ENCODE measurements around the gene PROM1.

The PROM1 gene

GRCh38 chr4:16000708-16001483, 82.9 kb downstream of the PROM1 start:
- Mint-ChIP-seq H3K36me3 (ENCODE audit: low read depth) (no peaks in the 10 kb centered on the region), H3K27ac (no peak overlapping the region), H3K9me3 (no peaks in the 10 kb centered on the region), H3K27me3 (ENCODE audit: low read depth) (no peaks in the 10 kb centered on the region), H3K4me3 (no peak overlapping the region), H3K4me1 (no peaks in the 10 kb centered on the region)
- TF ChIP-seq, protein P1, sequence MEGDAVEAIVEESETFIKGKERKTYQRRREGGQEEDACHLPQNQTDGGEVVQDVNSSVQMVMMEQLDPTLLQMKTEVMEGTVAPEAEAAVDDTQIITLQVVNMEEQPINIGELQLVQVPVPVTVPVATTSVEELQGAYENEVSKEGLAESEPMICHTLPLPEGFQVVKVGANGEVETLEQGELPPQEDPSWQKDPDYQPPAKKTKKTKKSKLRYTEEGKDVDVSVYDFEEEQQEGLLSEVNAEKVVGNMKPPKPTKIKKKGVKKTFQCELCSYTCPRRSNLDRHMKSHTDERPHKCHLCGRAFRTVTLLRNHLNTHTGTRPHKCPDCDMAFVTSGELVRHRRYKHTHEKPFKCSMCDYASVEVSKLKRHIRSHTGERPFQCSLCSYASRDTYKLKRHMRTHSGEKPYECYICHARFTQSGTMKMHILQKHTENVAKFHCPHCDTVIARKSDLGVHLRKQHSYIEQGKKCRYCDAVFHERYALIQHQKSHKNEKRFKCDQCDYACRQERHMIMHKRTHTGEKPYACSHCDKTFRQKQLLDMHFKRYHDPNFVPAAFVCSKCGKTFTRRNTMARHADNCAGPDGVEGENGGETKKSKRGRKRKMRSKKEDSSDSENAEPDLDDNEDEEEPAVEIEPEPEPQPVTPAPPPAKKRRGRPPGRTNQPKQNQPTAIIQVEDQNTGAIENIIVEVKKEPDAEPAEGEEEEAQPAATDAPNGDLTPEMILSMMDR (IDR thresholded peaks at IDR 0.05; ENCODE audit: unreplicated experiment in 3 of 3): no peak

- TF ChIP-seq, protein P1 (IDR thresholded peaks at IDR 0.05; ENCODE audit: unreplicated experiment in 3 of 3): no peak
- no peak overlapping the region for H3K27ac Mint-ChIP-seq
- H3K4me3 Mint-ChIP-seq: no peak overlapping the region
- H3K27me3 Mint-ChIP-seq (ENCODE audit: low read depth): no peaks in the 10 kb centered on the region
- H3K36me3 Mint-ChIP-seq (ENCODE audit: low read depth): peaks cover 7% of the 10 kb centered on the region
- no peaks in the 10 kb centered on the region for H3K4me1 Mint-ChIP-seq
- no peaks in the 10 kb centered on the region for H3K9me3 Mint-ChIP-seq
Observed at GRCh38 chr4:15996773-15997172, 87.0 kb downstream of the PROM1 start.

- Mint-ChIP-seq H3K36me3 (ENCODE audit: low read depth) (peaks cover 12% of the 10 kb centered on the region), H3K27ac (no peak overlapping the region), H3K27me3 (ENCODE audit: low read depth) (peaks cover 4% of the 10 kb centered on the region), H3K4me1 (no peaks in the 10 kb centered on the region), H3K9me3 (no peaks in the 10 kb centered on the region), H3K4me3 (no peak overlapping the region)
- TF ChIP-seq, protein P1 (IDR thresholded peaks at IDR 0.05; ENCODE audit: unreplicated experiment in 3 of 3): no peak
Observed at GRCh38 chr4:15995826-15996225, 88.0 kb downstream of the PROM1 start.

DNA sequence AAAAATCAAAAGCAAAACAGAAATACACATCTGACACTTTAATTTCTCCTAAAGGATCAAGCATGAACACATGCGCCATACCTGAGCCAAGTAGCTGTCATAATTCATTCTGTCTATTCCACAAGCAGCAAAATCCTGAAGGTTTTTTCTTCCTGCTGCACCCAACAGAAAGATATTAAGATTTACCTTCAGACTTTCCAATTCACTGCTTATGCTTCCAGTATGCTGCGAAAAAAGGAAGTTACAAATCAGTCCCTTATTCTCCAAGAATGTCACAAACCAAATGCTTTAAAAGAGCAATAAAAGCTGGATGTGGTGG, 91.7 kb downstream of the PROM1 start:
- no peaks in the 10 kb centered on the region for H3K9me3 Mint-ChIP-seq

DNA sequence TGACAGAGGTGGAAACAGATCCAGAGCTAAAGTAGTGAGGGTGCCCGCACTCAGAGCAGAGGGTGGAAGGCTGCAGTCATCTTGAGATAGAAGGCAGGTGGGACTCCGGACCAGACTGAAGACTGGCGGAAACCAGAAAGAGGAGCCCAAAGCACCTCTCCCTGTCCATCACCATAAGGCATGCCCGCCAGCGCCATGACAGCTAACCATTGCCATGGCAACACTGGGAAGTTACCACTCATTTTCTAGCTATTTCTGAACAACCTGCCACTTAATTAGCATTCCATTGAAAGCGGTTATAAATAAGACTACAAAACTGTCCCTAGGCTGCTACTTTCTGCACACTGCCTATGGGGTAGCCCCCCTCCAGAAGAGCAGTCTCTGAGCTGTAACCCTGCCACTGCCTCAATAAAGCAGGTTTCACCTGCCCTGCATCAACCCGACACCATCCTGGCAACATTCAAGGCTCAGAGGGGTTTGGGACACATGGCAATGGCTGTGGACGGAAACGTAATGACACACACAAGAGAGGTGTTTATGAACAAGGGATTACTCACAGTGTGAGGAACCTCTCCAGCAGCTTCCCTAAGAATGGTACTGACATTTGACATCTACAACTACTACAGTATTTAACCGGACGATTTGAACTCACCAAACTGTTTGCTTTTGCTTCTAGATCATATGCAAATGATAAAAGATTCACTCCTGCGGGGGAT, 93.1 kb downstream of the PROM1 start:
- Mint-ChIP-seq H3K36me3 (ENCODE audit: low read depth) (peaks cover 26% of the 10 kb centered on the region), H3K4me3 (no peak overlapping the region), H3K27ac (no peak overlapping the region), H3K27me3 (ENCODE audit: low read depth) (peaks cover 5% of the 10 kb centered on the region), H3K9me3 (no peaks in the 10 kb centered on the region), H3K4me1 (peaks cover 6% of the 10 kb centered on the region)
- TF ChIP-seq, protein P1 (IDR thresholded peaks at IDR 0.05; ENCODE audit: unreplicated experiment in 3 of 3): no peak

More for the DNA sequence above, 91.7 kb downstream of the PROM1 start:
- H3K4me3 Mint-ChIP-seq: no peak overlapping the region
- peak overlapping the region in 2 of 3 experiments; percentile 30 to 49 for H3K27ac Mint-ChIP-seq
- H3K36me3 Mint-ChIP-seq (ENCODE audit: low read depth): peaks cover 16% of the 10 kb centered on the region
- peaks cover 5% of the 10 kb centered on the region for H3K27me3 Mint-ChIP-seq (ENCODE audit: low read depth)
- TF ChIP-seq, protein P1 (IDR thresholded peaks at IDR 0.05; ENCODE audit: unreplicated experiment in 3 of 3): no peak
- peaks cover 6% of the 10 kb centered on the region for H3K4me1 Mint-ChIP-seq
